HG03175 (cell line): ENCODE measurements around the gene NPY2R.

ENCODE experiments used
- ATAC-seq: cut with Tn5 transposase; IDR thresholded peaks from one replicate; pipeline ENCODE4 v1.9.1; 2021; ENCODE audit warnings: mild to moderate bottlenecking, moderate library complexity; ENCODE audit not compliant: unreplicated experiment

The NPY2R gene

DNA sequence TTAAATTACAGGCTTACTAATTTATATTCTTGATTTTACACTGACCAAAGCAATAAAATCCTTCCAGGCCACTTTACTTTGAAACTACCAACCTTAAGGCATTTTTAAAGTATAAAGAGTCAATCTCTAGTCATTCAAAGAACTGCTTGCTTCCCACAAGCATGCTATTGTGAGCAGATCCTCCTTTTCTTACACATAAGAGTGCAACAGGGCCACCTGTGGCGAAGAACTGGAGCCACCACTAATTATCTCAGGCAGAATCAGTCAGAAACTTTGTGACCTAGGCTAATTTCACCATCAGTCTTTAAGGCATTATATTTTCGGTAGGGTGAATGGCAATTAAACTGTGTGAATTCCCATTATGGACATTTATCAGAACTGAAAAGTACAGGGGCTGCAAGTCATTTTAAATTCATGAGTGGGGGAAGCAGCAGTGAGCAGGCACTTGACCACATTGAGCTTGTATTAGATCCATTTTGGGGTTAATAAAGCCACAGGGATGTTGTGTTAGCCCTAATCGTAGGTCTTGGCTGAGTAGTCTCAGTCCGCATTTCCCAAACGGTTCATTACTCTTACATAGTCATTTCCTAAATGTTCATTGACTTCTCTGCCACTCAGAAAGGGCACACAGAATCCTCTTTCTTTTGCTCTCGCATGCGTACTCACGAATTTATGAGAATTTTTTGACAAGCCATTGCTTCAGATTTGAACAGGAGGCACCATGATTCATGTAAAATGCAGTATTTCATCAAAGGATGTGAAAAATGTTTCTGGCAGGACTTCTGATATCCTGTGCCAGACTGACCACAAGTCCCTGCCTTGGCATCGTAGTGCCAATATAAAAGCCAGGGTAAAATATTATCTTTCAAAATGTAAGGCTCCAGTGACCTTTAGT is 39.8 kb downstream of the NPY2R start:
- no peak for ATAC-seq

DNA sequence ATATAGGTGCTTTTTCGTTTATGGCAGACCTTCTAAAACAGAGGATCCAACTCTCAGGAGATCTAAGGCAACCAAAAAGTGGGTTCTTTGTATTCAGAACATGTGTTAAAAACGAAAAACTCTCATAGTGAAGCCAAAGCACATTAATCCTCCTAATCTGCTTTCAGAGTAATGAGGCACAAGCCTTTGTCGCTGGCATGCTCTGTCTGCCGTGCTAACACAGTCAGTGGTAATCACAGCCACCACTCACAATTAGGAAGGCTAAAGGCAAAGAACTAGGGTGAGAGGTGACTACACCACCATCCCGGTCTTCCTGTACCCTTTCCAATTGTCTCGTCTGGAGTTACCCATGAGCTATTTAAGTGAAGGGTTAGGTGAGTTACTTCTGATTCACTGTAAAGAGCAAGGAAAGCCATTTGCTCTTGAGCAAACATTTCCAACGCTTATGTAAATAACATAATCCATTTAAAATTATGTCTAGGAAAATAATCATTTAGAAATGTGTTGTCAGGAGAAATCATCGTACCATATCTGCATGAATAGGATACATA is 40.7 kb downstream of the NPY2R start:
- no peak for ATAC-seq

DNA sequence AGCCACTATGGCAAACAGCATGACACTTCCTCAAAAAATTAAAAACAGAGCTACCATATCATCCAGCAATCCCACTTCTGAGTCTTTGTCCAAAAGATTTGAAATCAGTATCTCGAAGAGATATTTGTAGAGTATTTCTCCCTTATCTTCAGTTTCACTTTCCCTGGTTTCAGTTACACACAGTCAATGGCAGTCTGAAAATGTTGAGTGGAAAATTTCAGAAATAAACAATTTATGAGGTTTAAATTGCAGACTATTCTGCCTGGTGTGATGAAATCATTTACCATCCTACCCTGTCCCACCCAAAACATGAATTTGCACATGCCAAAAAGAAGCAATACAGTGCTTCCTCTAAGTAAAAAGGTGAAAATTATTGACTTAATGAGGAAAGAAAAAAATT is 43.9 kb downstream of the NPY2R start:
- ATAC-seq: no peak

DNA sequence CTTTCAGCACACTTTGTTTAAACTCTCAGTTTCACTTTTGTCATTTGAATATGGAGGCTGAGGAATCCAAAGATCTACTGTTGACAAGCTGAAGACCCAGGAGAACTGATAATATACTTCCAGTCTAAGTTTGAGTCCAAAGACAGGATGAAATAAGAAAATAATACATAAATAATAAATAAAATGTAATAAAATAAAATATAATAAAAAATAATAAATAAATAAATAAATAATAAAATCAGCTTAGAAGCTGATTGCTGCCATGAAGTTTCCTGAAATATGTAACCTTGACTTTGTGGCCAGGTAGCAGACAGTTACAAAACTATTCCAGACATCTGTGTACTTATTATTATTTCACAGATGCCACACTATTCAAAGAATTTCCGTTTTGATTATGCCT is 55.0 kb downstream of the NPY2R start:
- ATAC-seq: no peak

DNA sequence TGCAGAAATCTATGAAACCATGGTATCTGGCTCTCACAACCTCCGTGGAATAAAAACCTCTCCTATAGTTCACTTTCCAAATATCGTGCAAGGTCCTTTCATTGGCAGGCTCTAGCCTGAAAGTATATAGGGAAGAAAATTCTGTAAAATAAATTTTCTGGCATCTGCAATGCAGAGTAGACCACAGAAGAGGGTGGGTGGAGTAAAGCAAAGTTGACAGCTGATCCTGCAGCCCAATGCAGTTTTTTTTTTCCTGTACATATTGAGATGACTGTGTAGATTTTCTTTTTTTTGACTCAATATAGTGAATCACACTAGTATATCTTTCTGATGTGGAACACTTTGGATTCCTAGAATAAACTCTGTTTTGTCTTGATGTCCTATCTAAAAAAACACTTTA is 56.7 kb downstream of the NPY2R start:
- no peak for ATAC-seq
